ENCODE measurements around the gene PTPN20.

The PTPN20 gene

DNA sequence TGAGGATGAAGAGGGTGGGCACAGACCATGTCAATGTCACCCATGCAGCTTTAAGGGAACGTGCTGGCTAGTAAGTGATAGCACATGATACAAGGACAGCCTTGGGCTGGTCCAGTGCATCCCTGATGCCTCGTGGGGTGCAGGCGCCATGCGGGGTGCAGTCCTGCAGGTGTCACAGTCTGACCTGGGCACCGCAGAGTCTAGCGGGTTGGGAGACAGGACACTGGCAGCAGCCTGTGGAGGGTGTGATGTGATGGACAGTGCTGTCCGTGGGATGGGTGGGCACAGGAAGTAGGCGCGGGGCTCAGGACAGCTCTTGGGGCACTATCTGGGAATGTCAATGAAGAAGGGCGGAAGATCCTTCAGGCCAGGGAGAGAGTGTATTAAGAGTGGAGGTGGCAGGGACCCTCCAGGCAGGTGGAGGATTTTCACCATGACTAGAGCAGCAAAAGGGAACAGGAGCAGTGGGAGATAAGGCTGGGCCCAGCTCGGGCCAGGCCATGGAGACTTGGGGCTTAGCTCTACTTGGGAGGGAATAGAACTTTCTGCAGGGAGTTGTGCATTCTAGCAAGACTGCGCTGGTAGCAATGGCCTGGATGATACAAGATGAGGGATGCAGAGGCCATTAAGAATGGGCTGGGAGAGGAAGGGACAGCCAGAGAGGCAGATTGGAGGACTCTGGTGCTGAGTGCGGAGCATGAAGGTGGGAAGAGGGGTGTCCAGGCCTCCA, 122.5 kb downstream of the PTPN20 start:
- DNase-seq, result no peak

GRCh38 chr10:47034441-47035051, 123.3 kb downstream of the PTPN20 start:
- no peak for DNase-seq

DNA sequence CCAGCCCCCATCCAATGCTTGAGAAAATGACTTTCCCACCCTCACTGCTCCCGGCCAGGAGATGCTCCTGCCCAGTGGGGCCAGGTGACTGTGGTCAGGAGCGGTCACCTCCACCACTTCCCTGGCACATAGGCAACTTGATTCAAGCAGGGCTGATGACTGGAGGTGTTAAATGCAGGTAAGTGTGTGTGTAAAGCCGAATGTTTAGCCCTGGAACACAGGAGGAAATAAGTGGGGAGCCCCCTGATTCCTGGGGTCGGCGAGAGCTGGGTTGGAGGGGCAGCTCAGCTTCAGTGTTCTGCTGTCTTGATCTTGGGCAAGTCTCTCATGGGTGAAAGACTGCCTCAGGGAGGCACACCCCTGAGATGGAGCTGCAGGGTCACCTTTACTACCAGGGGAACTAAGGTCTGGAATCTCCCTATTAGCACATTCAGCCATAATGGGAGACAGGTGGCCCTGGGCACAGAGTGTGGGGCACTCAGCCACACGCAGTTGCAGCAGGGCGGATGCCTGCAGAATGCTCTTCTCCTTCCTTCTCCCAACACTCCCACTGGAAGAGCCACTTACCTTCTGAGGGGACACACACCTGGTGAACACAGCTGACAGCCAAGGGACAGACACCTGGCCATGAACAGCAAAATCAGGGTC, 124.1 kb downstream of the PTPN20 start:
- no peak for DNase-seq

DNA sequence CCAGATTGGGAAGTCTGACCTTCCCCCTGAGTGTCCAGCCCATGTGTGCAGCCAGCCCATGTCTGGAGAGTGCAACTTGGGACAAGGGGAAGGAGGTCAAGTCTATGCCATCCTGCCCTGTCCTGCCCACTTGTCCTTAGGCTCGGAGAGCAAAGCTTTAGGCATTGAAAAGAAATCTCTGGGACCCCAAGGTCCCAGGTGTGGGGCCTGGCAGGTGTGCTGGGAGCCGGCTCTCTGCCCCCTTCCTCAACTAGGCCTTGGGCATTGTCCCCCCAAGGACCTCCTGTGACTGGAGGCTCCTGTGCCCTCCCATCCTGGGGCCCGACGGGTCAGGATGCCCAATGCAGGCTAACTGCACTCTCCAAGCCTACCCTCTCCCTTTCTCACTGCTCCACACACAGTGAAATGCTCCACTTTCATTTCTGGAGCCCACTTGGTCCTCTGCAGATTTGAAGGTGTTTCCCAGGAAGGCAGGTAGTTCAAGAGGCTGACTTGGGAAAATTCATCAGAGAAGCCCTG, 124.7 kb downstream of the PTPN20 start:
- DNase-seq, result no peak

DNA sequence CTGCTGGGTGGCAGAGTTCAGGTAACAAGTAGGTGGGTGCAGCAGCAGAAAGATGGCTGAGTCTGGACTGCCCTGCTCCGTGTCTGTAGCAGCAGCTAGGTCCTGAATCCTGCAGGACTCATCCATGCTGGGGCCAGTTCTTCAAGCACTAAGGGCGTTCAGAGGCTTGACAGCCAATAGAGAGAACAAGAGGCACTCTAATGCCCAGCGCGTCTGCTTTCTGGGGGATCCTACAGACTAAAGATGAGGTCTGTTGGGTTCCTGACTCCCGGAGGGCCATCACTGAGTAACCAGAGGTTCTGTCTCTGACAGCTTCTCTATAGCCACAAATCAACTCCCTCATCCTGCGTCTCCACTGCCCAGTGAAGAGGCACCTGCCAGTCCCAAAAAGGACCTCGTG, 125.5 kb downstream of the PTPN20 start:
- no peak for DNase-seq

GRCh38 chr10:47037654-47038425, 126.6 kb downstream of the PTPN20 start:
- no peak for DNase-seq

DNA sequence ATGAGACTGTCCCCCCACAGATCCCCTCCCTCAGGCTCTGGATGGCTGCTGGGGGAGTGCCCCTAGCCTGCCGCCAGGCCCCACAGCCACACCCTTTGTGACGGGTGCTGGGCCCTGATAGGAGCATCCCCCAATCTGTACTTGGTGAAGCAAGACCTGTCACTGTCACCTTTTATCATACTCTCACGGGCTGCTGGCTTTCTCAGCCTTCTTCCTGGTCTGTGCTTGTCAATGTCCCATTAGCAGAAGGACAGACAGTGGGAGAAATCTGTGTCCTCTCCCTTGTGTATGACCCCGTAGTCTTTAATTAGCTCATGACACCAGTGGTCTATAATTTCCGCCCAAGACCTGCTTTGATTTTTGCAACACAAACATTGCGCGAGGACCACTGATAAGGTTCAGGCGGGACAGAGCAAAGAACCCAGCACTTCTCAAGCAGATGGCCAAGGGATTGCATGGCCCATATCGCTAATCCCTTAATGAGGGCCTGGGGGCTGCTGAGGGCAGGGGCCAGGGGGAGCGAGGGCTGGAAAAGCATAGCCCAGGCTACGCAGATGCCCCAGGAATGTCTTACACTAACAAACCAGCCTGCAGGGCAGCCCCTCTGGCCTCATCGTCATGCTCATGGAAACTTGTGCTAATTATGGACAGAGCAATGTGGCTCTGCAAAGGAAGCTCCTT, 127.8 kb downstream of the PTPN20 start:
- DNase-seq, result no peak

DNA sequence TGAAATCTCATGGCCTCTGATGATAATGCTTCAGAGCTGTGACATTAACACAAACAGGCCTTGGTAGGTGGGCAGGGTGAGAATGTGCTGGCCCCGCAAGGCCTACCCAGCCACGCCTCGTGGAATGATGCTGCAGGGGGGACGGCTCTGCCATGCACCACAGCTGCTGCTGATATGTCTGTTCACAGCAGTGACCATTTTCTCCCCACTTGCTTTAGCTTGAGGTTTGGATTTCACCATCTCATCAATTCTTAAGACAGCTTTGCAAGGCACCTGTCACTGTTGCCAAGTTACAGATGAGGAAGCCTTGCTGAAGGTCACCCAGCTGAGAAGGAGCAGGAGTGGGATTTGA, 128.3 kb downstream of the PTPN20 start:
- no peak for DNase-seq

GRCh38 chr10:47040041-47040491, 128.8 kb downstream of the PTPN20 start:
- no peak for DNase-seq

GRCh38 chr10:47040681-47041080, 129.5 kb downstream of the PTPN20 start:
- DNase-seq, result no peak

DNA sequence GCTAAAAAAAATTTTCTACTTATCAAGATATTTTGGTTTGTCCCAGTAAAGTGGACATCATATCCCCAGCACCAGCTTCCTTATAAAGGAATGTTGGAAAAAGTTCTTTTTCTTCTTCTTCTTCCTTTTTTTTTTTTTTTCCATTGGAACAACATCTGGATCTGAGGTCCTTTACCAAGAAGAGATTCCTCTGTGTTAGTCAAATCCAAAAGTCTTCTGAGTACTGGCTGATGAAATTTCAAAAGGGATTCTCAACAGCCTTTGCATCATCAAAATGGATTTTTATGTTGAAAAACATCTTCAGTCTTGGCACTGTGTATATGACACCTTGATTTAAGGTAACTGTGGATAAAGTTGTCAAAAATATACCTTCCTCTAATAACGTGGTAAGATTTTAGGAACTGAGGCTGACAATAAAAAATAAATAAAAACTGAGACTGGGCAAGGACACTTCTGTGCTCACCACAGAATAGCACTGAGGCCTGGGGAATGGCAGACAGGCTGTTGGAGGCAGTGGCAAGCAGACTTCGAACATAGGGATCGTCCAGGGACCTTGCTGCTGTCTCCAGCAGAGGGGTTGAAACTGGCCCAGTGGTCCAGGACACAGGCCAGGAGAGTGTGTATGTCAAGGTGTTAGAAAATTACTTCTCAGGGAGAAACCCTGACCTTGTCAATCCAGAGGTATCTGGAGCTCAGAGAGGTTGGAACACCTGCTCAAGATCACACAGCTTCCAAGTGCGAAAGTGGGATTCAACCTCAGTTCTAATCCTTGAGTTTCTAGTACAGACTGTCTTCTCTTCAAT, 130.4 kb downstream of the PTPN20 start:
- no peak for DNase-seq

GRCh38 chr10:47042199-47042473, 130.9 kb downstream of the PTPN20 start:
- no peak for DNase-seq

- no peak for DNase-seq
Observed at GRCh38 chr10:47042780-47043750, 131.8 kb downstream of the PTPN20 start.

- DNase-seq, result no peak
Observed at GRCh38 chr10:47043928-47044538, 132.8 kb downstream of the PTPN20 start.

GRCh38 chr10:47044741-47045140, 133.5 kb downstream of the PTPN20 start:
- DNase-seq, result no peak

GRCh38 chr10:47045331-47045861, 134.2 kb downstream of the PTPN20 start:
- DNase-seq, result no peak

GRCh38 chr10:47046321-47047126, 135.3 kb downstream of the PTPN20 start:
- DNase-seq, result no peak

DNA sequence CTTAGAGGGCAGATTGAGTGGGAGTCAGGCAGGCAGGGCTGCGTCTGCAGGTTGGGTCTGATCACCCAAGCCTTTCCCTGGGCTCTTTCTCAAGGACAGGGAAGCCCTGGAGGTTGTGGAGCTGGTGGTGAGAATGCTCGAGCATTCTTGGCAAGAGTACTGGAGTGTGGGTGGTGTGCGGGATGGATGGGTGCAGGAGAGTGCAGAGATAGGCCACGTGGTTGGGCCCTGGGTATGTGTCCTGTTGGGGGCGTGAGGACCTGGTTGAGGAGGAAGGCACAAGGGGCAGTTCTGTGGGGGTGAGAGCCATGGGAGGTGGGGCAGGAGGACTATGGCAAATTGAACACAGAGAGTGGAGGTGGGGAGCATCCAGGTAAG, 135.9 kb downstream of the PTPN20 start:
- no peak for DNase-seq

Data from anterior cingulate cortex (tissue), 58 donors.